Ovary (tissue), 9 donors: ENCODE measurements around the gene LRRC27. TPM values are rescaled to one million over a fixed set of nuclear protein-coding genes. Genes with fewer than 3 reads are reported as not detected.
A peak's percentile ranks its signal among the peaks of the same experiment; 100 is the strongest.

Experiments used
- DNase-seq, 5 donors: peaks; one replicate each; pipeline ENCODE4 v3.0.0-alpha.2; 2019 to 2020
- H3K27ac ChIP-seq, 2 donors: fragments of 200-600 bp; one replicate each; pipeline versions ENCODE4 v1.5.1 to v1.8.0; 2019 to 2022
- H3K27me3 ChIP-seq: fragments of 200-600 bp; one replicate; pipeline ENCODE4 v1.8.0; 2022
- H3K36me3 ChIP-seq: fragments of 200-600 bp; sonication (generic); one replicate; pipeline ENCODE4 v1.5.1; 2019
- H3K4me1 ChIP-seq: one replicate; pipeline ENCODE4 v1.8.1; 2013; ENCODE audit warnings: mild to moderate bottlenecking, moderate library complexity; ENCODE audit not compliant: insufficient read depth
- H3K4me3 ChIP-seq: fragments of 200-600 bp; sonication (generic); one replicate; pipeline ENCODE4 v1.5.1; 2017
- H3K9me3 ChIP-seq, 2 donors: fragments of 200-600 bp in 1 of 2; sonication (generic) in 1 of 2; one replicate each; pipeline versions ENCODE4 v1.5.1 to v1.8.1; 2013 to 2019; ENCODE audit warnings: mild to moderate bottlenecking in 1 of 2, moderate library complexity in 1 of 2
- EP300 ChIP-seq: sonication (generic); formaldehyde crosslinking; IDR thresholded peaks from one replicate; pipeline ENCODE4 v1.6.1; 2017; ENCODE audit warnings: antibody characterized with exemption
- POLR2A ChIP-seq: fragments of 450-650 bp; IDR thresholded peaks from one replicate; pipeline ENCODE4 v1.6.1; 2017; ENCODE audit warnings: antibody characterized with exemption, mild to moderate bottlenecking, moderate library complexity
- WGBS, 3 donors: extraction: QIAGEN DNeasy Blood & Tissue Kit in 1 of 3; methylation state at CpG; one replicate each; pipeline versions ENCODE4 v1.1.5 to v1.1.7; 2013 to 2017; 5-methylcytosine and 5-hydroxymethylcytosine counted together
- intact Hi-C, 4 donors: fragments of 100-400 bp; cut with DNase I; formaldehyde crosslinking; loops; one replicate each; pipeline versions ENCODE4 v1.11.0 to v1.15.1; 2022 to 2023
- polyA plus RNA-seq, 2 donors: library from polyadenylated mRNA; stranded (reverse); fragments of 200-250 nt in 1 of 2; fragments of 350-450 nt in 1 of 2; fragmentation: Illumina TruSeq in 1 of 2; extraction: RNeasy Lipid Tissue Mini Kit (QIAGEN cat#74804) in 1 of 2; gene quantifications; one replicate each; pipeline ENCODE4 v1.2.3, GENCODE V29; 2013 to 2014
- total RNA-seq, 7 donors: library from RNA; depleted of rRNA in 2 of 7; stranded (reverse); fragments of >200 nt in 2 of 7; fragmentation: NEBNext Ultra II Directional in 3 of 7; extraction: Animal tissue kit (Norgen Biotek cat#: 25700) in 3 of 7; gene quantifications; one replicate each; pipeline versions ENCODE4 v1.1.0 to v1.2.4, GENCODE V29; 2016 to 2023
- TF ChIP-seq, protein P1 (sequence below), 3 donors: fragments of 450-650 bp in 2 of 3; fragments of 200-600 bp in 1 of 3; IDR thresholded peaks; one replicate each; pipeline versions ENCODE4 v1.5.1 to v1.8.0; 2016 to 2022; ENCODE audit warnings: antibody characterized with exemption in 3 of 3, mild to moderate bottlenecking in 1 of 3
- donor health status: DM: no; HTN: no; CAD: no; lungs with moderate emphysema.
- donor health status: DM: no; HTN: no; CAD: no.
- donor health status: Bipolar disorder and iron deficiency.
- donor health status: DM: yes; HTN: yes; CAD: no.
- donor health status: DM: no; HTN: no; CAD: no.
- donor health status: DM: yes; HTN: yes; CAD: no.

Gene LRRC27
- total and polyA plus RNA-seq, 9 donors = 7.4 to 12.3 (median 9.3) TPM

DNA sequence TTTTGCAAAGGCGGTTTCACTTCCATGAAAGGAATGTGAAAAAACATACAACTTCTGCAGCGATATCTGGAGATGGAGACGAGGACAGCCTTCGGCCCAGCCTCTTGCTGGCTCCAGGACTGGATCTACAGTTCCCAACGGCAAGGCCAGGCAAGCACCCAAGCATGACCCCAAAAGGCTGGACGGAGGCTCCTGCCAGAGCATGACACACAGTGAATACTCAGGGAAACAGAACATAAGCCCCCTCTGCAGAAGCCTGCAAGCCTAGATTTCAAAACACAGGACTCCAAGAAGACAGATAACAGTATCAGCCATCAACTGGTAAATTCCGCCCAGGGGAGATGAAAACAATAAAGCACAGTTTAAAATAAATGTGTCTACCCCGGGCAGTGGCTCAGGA, 3.3 kb upstream of the LRRC27 start:
- Histone ChIP-seq H3K4me3 (no peak overlapping the region), H3K27me3 (no peaks in the 10 kb centered on the region), H3K27ac (no peak overlapping the region), H3K36me3 (no peaks in the 10 kb centered on the region), H3K4me1 (peaks cover 12% of the 10 kb centered on the region), H3K9me3 (no peaks in the 10 kb centered on the region)
- intact Hi-C loops = no loop called here
- TF ChIP-seq POLR2A = no peak
- TF ChIP-seq, protein P1, sequence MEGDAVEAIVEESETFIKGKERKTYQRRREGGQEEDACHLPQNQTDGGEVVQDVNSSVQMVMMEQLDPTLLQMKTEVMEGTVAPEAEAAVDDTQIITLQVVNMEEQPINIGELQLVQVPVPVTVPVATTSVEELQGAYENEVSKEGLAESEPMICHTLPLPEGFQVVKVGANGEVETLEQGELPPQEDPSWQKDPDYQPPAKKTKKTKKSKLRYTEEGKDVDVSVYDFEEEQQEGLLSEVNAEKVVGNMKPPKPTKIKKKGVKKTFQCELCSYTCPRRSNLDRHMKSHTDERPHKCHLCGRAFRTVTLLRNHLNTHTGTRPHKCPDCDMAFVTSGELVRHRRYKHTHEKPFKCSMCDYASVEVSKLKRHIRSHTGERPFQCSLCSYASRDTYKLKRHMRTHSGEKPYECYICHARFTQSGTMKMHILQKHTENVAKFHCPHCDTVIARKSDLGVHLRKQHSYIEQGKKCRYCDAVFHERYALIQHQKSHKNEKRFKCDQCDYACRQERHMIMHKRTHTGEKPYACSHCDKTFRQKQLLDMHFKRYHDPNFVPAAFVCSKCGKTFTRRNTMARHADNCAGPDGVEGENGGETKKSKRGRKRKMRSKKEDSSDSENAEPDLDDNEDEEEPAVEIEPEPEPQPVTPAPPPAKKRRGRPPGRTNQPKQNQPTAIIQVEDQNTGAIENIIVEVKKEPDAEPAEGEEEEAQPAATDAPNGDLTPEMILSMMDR (IDR thresholded peaks at IDR 0.05) = no peak
- TF ChIP-seq EP300 = no peak
- no peak for DNase-seq
- WGBS, 3 donors = 49 to 77% (median 67%) methylated on average over 8 of the region's 8 CpGs

- no peaks in the 10 kb centered on the region for H3K27me3 ChIP-seq
- H3K36me3 ChIP-seq = no peaks in the 10 kb centered on the region
- TF ChIP-seq POLR2A = no peak
- TF ChIP-seq, protein P1 (IDR thresholded peaks at IDR 0.05) = no peak
- no peak for TF ChIP-seq EP300
- H3K4me1 ChIP-seq = peaks cover 12% of the 10 kb centered on the region
- intact Hi-C loops = loop anchor here in 1 of 4 donors (2.0 kb wide), 1 partner anchor 21 kb away; no protein-coding TSS in a partner anchor
- H3K9me3 ChIP-seq = no peaks in the 10 kb centered on the region
- WGBS, 3 donors = 73 to 84% (median 75%) methylated on average over 23 of the region's 23 CpGs
- H3K4me3 ChIP-seq = no peak overlapping the region
- no peak for DNase-seq
- H3K27ac ChIP-seq = no peak overlapping the region
Observed at GRCh38 chr10:132329565-132330485, 2.2 kb upstream of the LRRC27 start.

- no peak for DNase-seq
- Histone ChIP-seq H3K4me3 (no peak overlapping the region), H3K4me1 (peaks cover 12% of the 10 kb centered on the region), H3K27ac (no peak overlapping the region), H3K9me3 (no peaks in the 10 kb centered on the region), H3K27me3 (no peaks in the 10 kb centered on the region), H3K36me3 (no peaks in the 10 kb centered on the region)
- TF ChIP-seq EP300 (no peak), POLR2A (no peak)
- TF ChIP-seq, protein P1 (IDR thresholded peaks at IDR 0.05) = no peak
- intact Hi-C loops = loop anchor here in 1 of 4 donors (2.0 kb wide), 1 partner anchor 22 kb away; no protein-coding TSS in a partner anchor
- WGBS, 3 donors = 92 to 98% (median 92%) methylated on average over 8 of the region's 8 CpGs
Observed at GRCh38 chr10:132330486-132330833, 1.5 kb upstream of the LRRC27 start.

GRCh38 chr10:132332433-132332754, 401 bp downstream of the LRRC27 start:
- TF ChIP-seq EP300 (no peak), POLR2A (no peak)
- Histone ChIP-seq H3K4me1 (peaks cover 12% of the 10 kb centered on the region), H3K27ac (peak overlapping the region; percentile 11 to 26), H3K27me3 (no peaks in the 10 kb centered on the region), H3K36me3 (no peaks in the 10 kb centered on the region), H3K9me3 (no peaks in the 10 kb centered on the region), H3K4me3 (peak overlapping the region; percentile 60)
- WGBS, 3 donors = 3 to 7% (median 6%) methylated on average over 16 of the region's 16 CpGs
- intact Hi-C loops = no loop called here
- DNase-seq = no peak

GRCh38 chr10:132333386-132333785, 1.4 kb downstream of the LRRC27 start:
- Histone ChIP-seq H3K4me3 (no peak overlapping the region), H3K27me3 (no peaks in the 10 kb centered on the region), H3K9me3 (no peaks in the 10 kb centered on the region), H3K4me1 (peaks cover 12% of the 10 kb centered on the region), H3K27ac (no peak overlapping the region), H3K36me3 (no peaks in the 10 kb centered on the region)
- intact Hi-C loops = no loop called here
- 69 to 83% (median 71%) methylated on average over 7 of the region's 7 CpGs for WGBS, 3 donors
- DNase-seq = no peak
- TF ChIP-seq, protein P1 (IDR thresholded peaks at IDR 0.05) = no peak
- TF ChIP-seq POLR2A = no peak
- no peak for TF ChIP-seq EP300
